ENCODE data around the gene CYP11A1.
"Not testable (repeated sequence)": the region's sequence is repeated elsewhere in the genome, so short reads cannot be mapped to it uniquely, and the experiment has no call there.

The CYP11A1 gene

GRCh38 chr15:74370471-74370870 lies 3.0 kb upstream of the CYP11A1 start:
- Histone ChIP-seq H3K9me3 (replicated peaks in 1 of 11) (no peaks in the 10 kb centered on the region), H3K4me2 (no peak overlapping the region), H3K4me3 (no peak overlapping the region), H3K27me3 (peaks cover 0 to 7% (median 0%) of the 10 kb centered on the region in 11 experiments; a peak in 1 of 22 replicates), H3K36me3 (no peaks in the 10 kb centered on the region), H3K4me1 (peaks cover 7 to 13% (median 9%) of the 10 kb centered on the region in 10 experiments), H4K20me1 (peaks cover 0 to 12% (median 0%) of the 10 kb centered on the region in 11 experiments; a peak in 5 of 22 replicates), H3K27ac (no peak overlapping the region), H3K9ac (no peak overlapping the region)
- TF ChIP-seq Cebpa-rat (IDR thresholded peaks at IDR 0.05): no peak

- Histone ChIP-seq H3K4me1 (peaks cover 4 to 9% (median 4%) of the 10 kb centered on the region in 10 experiments), H4K20me1 (peaks cover 0 to 9% (median 0%) of the 10 kb centered on the region in 11 experiments; a peak in 5 of 22 replicates), H3K9me3 (replicated peaks in 1 of 11) (no peaks in the 10 kb centered on the region), H3K4me2 (no peak overlapping the region), H3K27me3 (peaks cover 0 to 3% (median 0%) of the 10 kb centered on the region in 11 experiments; a peak in 1 of 22 replicates), H3K27ac (no peak overlapping the region), H3K9ac (no peak overlapping the region), H3K36me3 (no peaks in the 10 kb centered on the region), H3K4me3 (no peak overlapping the region)
- TF ChIP-seq Cebpa-rat (IDR thresholded peaks at IDR 0.05): no peak
Measured at GRCh38 chr15:74369756-74370155, 2.3 kb upstream of the CYP11A1 start.

GRCh38 chr15:74369084-74369745 lies 1.8 kb upstream of the CYP11A1 start:
- no peak overlapping the region for H3K4me2 ChIP-seq
- H3K4me3 ChIP-seq: no peak overlapping the region
- H3K36me3 ChIP-seq: no peaks in the 10 kb centered on the region
- no peak overlapping the region for H3K27ac ChIP-seq
- H3K9ac ChIP-seq: no peak overlapping the region
- no peaks in the 10 kb centered on the region for H3K27me3 ChIP-seq
- no peaks in the 10 kb centered on the region for H3K9me3 ChIP-seq (replicated peaks in 1 of 11)
- TF ChIP-seq Cebpa-rat (IDR thresholded peaks at IDR 0.05): no peak
- peaks cover 0 to 4% (median 0%) of the 10 kb centered on the region in 10 experiments; a peak in 3 of 20 replicates for H3K4me1 ChIP-seq
- 0 out of 22 replicates have a peak, but pooled peaks cover 0 to 4% (median 0%) of the 10 kb centered on the region in 11 experiments for H4K20me1 ChIP-seq

GRCh38 chr15:74368121-74368520 lies 675 bp upstream of the CYP11A1 start:
- H3K36me3 ChIP-seq: no peaks in the 10 kb centered on the region
- no peak overlapping the region for H3K4me3 ChIP-seq
- H3K27me3 ChIP-seq: no peaks in the 10 kb centered on the region
- 0 out of 22 replicates have a peak, but pooled peaks cover 0 to under 1% (median 0%) of the 10 kb centered on the region in 11 experiments for H4K20me1 ChIP-seq
- no peak for TF ChIP-seq Cebpa-rat (IDR thresholded peaks at IDR 0.05)
- no peaks in the 10 kb centered on the region for H3K4me1 ChIP-seq
- H3K9me3 ChIP-seq (replicated peaks in 1 of 11): no peaks in the 10 kb centered on the region
- no peak overlapping the region for H3K27ac ChIP-seq
- no peak overlapping the region for H3K9ac ChIP-seq
- no peak overlapping the region for H3K4me2 ChIP-seq

- Histone ChIP-seq H3K4me1 (no peaks in the 10 kb centered on the region), H3K4me2 (no peak overlapping the region), H3K27me3 (no peaks in the 10 kb centered on the region), H3K9me3 (replicated peaks in 1 of 11) (no peaks in the 10 kb centered on the region), H3K4me3 (no peak overlapping the region), H3K27ac (no peak overlapping the region), H3K9ac (no peak overlapping the region), H4K20me1 (no peaks in the 10 kb centered on the region), H3K36me3 (no peaks in the 10 kb centered on the region)
- no peak for TF ChIP-seq Cebpa-rat (IDR thresholded peaks at IDR 0.05)
Measured at GRCh38 chr15:74365598-74366445, 1.6 kb downstream of the CYP11A1 start.

- Histone ChIP-seq H3K9me3 (replicated peaks in 1 of 11) (no peaks in the 10 kb centered on the region), H3K36me3 (no peaks in the 10 kb centered on the region), H3K9ac (no peak overlapping the region), H3K4me3 (no peak overlapping the region), H3K27me3 (no peaks in the 10 kb centered on the region), H3K27ac (no peak overlapping the region), H3K4me2 (no peak overlapping the region), H3K4me1 (no peaks in the 10 kb centered on the region), H4K20me1 (no peaks in the 10 kb centered on the region)
- no peak for TF ChIP-seq Cebpa-rat (IDR thresholded peaks at IDR 0.05)
Measured at GRCh38 chr15:74364936-74365597, 2.4 kb downstream of the CYP11A1 start.

GRCh38 chr15:74362482-74362881 lies 5.0 kb downstream of the CYP11A1 start:
- Histone ChIP-seq H3K4me2 (no peak overlapping the region), H3K4me1 (peaks cover 0 to 6% (median 0%) of the 10 kb centered on the region in 10 experiments; a peak in 3 of 20 replicates), H3K36me3 (no peaks in the 10 kb centered on the region), H4K20me1 (no peaks in the 10 kb centered on the region), H3K9me3 (replicated peaks in 1 of 11) (no peaks in the 10 kb centered on the region), H3K27ac (no peak overlapping the region), H3K4me3 (no peak overlapping the region), H3K9ac (no peak overlapping the region), H3K27me3 (no peaks in the 10 kb centered on the region)
- no peak for TF ChIP-seq Cebpa-rat (IDR thresholded peaks at IDR 0.05)

GRCh38 chr15:74360855-74361254 lies 6.6 kb downstream of the CYP11A1 start:
- H3K9me3 ChIP-seq (replicated peaks in 1 of 11); H3K9ac ChIP-seq; H3K4me1 ChIP-seq; H3K4me3 ChIP-seq; H4K20me1 ChIP-seq; H3K27ac ChIP-seq; H3K4me2 ChIP-seq; H3K36me3 ChIP-seq; H3K27me3 ChIP-seq: not testable (repeated sequence)

GRCh38 chr15:74359376-74359775 lies 8.1 kb downstream of the CYP11A1 start:
- H3K4me2 ChIP-seq: peak overlapping the region in 3 of 11 experiments; percentile 6 to 32 (median 25); a peak in 4 of 22 replicates
- H3K36me3 ChIP-seq, H3K9ac ChIP-seq: not testable (repeated sequence)

GRCh38 chr15:74357514-74357913 lies 9.9 kb downstream of the CYP11A1 start:
- H3K4me2 ChIP-seq, H3K27ac ChIP-seq, H3K4me1 ChIP-seq, H3K4me3 ChIP-seq, H4K20me1 ChIP-seq, H3K9ac ChIP-seq, H3K36me3 ChIP-seq, H3K27me3 ChIP-seq: not testable (repeated sequence)
- peaks cover 8 to 20% (median 14%) of the 10 kb centered on the region in 11 experiments; a peak in 18 of 22 replicates for H3K9me3 ChIP-seq (replicated peaks in 1 of 11)

More at GRCh38 chr15:74359376-74359775, 8.1 kb downstream of the CYP11A1 start:
- H3K4me1 ChIP-seq; H3K4me3 ChIP-seq; H3K9me3 ChIP-seq (replicated peaks in 1 of 11); H4K20me1 ChIP-seq; H3K27ac ChIP-seq; H3K27me3 ChIP-seq: not testable (repeated sequence)

GRCh38 chr15:74356050-74356449 lies 11.4 kb downstream of the CYP11A1 start:
- H3K4me3 ChIP-seq: not testable (repeated sequence)

GRCh38 chr15:74353992-74354391 lies 13.5 kb downstream of the CYP11A1 start:
- peaks cover 8 to 20% (median 14%) of the 10 kb centered on the region in 11 experiments; a peak in 18 of 22 replicates for H3K9me3 ChIP-seq (replicated peaks in 1 of 11)
- H3K36me3 ChIP-seq, H3K9ac ChIP-seq, H3K4me1 ChIP-seq, H3K4me2 ChIP-seq, H4K20me1 ChIP-seq, H3K4me3 ChIP-seq, H3K27me3 ChIP-seq, H3K27ac ChIP-seq: not testable (repeated sequence)

More at GRCh38 chr15:74356050-74356449, 11.4 kb downstream of the CYP11A1 start:
- H3K36me3 ChIP-seq, H3K4me1 ChIP-seq, H3K27ac ChIP-seq, H4K20me1 ChIP-seq, H3K27me3 ChIP-seq, H3K9ac ChIP-seq, H3K4me2 ChIP-seq: not testable (repeated sequence)
- peaks cover 8 to 20% (median 14%) of the 10 kb centered on the region in 11 experiments; a peak in 18 of 22 replicates for H3K9me3 ChIP-seq (replicated peaks in 1 of 11)

Data from BLaER1 treated with 17β-estradiol and CSF1 and Interleukin-3, amounts not matched to agents 10 nM and 100 nM (cell line).